Smooth muscle cell (in vitro differentiated cells): ENCODE results near the gene LRTM2. TPM values are rescaled to one million over a fixed set of nuclear protein-coding genes. Genes with fewer than 3 reads are reported as not detected.

Experiments
- DNase-seq: peaks from one replicate; lab custom pipeline; 2025; ENCODE audit not compliant: unreplicated experiment; lab: John Stamatoyannopoulos, UW
- H2AFZ ChIP-seq: fragments of 200-600 bp; sonication (generic); 2 replicates; pipeline ENCODE4 v1.6.0; 2016; ENCODE audit warnings: antibody characterized with exemption, low read depth, mild to moderate bottlenecking
- H3F3A ChIP-seq: fragments of 200-600 bp; sonication (generic); 2 replicates; pipeline ENCODE4 v1.6.0; 2017; ENCODE audit warnings: antibody characterized with exemption, low read depth
- H3K27ac ChIP-seq: fragments of 200-600 bp; sonication (generic); 2 replicates; pipeline ENCODE4 v1.5.1; 2016; ENCODE audit warnings: low read depth, mild to moderate bottlenecking
- H3K27me3 ChIP-seq: fragments of 200-600 bp; sonication (generic); 2 replicates; pipeline ENCODE4 v1.6.1; 2016; ENCODE audit warnings: low read depth, mild to moderate bottlenecking
- H3K36me3 ChIP-seq: fragments of 200-600 bp; sonication (generic); 2 replicates; pipeline ENCODE4 v1.5.1; 2016; ENCODE audit warnings: low read depth
- H3K4me1 ChIP-seq: fragments of 200-600 bp; sonication (generic); 2 replicates; pipeline ENCODE4 v1.5.1; 2016; ENCODE audit warnings: low read depth
- H3K4me2 ChIP-seq: fragments of 200-600 bp; sonication (generic); 2 replicates; pipeline ENCODE4 v1.6.0; 2016; ENCODE audit warnings: mild to moderate bottlenecking
- H3K4me3 ChIP-seq: fragments of 200-600 bp; sonication (generic); 2 replicates; pipeline ENCODE4 v1.5.1; 2016; ENCODE audit warnings: mild to moderate bottlenecking
- H3K79me2 ChIP-seq: fragments of 200-600 bp; sonication (generic); 2 replicates; pipeline ENCODE4 v1.6.0; 2016; ENCODE audit warnings: low read depth, mild to moderate bottlenecking
- H3K9ac ChIP-seq: fragments of 200-600 bp; sonication (generic); 2 replicates; pipeline ENCODE4 v1.6.0; 2016; ENCODE audit warnings: low read depth
- H3K9me3 ChIP-seq: fragments of 200-600 bp; sonication (generic); replicated peaks from 2 replicates; pipeline ENCODE4 v1.5.1; 2016; ENCODE audit warnings: low read depth
- H4K20me1 ChIP-seq: fragments of 200-600 bp; sonication (generic); 2 replicates; pipeline ENCODE4 v1.6.0; 2016; ENCODE audit warnings: low read depth
- CTCF ChIP-seq: fragments of 200-600 bp; sonication (generic); IDR thresholded peaks from 2 replicates; pipeline ENCODE4 v1.5.1; 2017; ENCODE audit warnings: borderline replicate concordance, mild to moderate bottlenecking, antibody characterized with exemption; ENCODE audit not compliant: insufficient read depth, poor library complexity, severe bottlenecking
- WGBS: methylation state at CpG from one replicate; pipeline ENCODE4 v1.1.7; 2016; ENCODE audit warnings: low lambda C conversion rate; 5-methylcytosine and 5-hydroxymethylcytosine counted together
- polyA plus RNA-seq: library from polyadenylated mRNA; unstranded; fragments of >200 nt; fragmentation: Nextera tagmentation; extraction: Ambion mirVana; gene quantifications from 2 replicates; pipeline ENCODE4 v1.2.1, GENCODE V29; 2016
- total RNA-seq: library from RNA; depleted of rRNA; stranded (reverse); fragments of >200 nt; gene quantifications from 2 replicates; pipeline ENCODE4 v1.2.3, GENCODE V29; 2014

LRTM2 gene
- total and polyA plus RNA-seq, 2 experiments from 2014 or later = not detected

- H3K9me3 ChIP-seq = no peaks in the 10 kb centered on the region
- 90% methylated on average over 6 of the region's 6 CpGs for WGBS
- H3K4me1 ChIP-seq = no peaks in the 10 kb centered on the region
- no peaks in the 10 kb centered on the region for H3K36me3 ChIP-seq
- no peaks in the 10 kb centered on the region for H3K79me2 ChIP-seq
- H4K20me1 ChIP-seq = peaks cover 14% of the 10 kb centered on the region
- H3K9ac ChIP-seq = no peak overlapping the region
- DNase-seq = no peak
- no peak overlapping the region for H2AFZ ChIP-seq
- no peak overlapping the region for H3K4me2 ChIP-seq
- H3K27me3 ChIP-seq = no peaks in the 10 kb centered on the region
- no peak for TF ChIP-seq CTCF
- H3K4me3 ChIP-seq = no peak overlapping the region
- no peaks in the 10 kb centered on the region for H3F3A ChIP-seq
- H3K27ac ChIP-seq = no peak overlapping the region
These were observed 28.0 kb upstream of the LRTM2 start for GRCh38 chr12:1792406-1792805.

- no peaks in the 10 kb centered on the region for H3K36me3 ChIP-seq
- no peak for TF ChIP-seq CTCF
These were observed 26.7 kb upstream of the LRTM2 start for GRCh38 chr12:1793426-1794210.

GRCh38 chr12:1794440-1795090 is 25.8 kb upstream of the LRTM2 start:
- Histone ChIP-seq H3K9ac (no peak overlapping the region), H3F3A (no peaks in the 10 kb centered on the region), H3K27ac (no peak overlapping the region), H2AFZ (no peak overlapping the region), H3K4me3 (no peak overlapping the region), H3K9me3 (no peaks in the 10 kb centered on the region), H3K4me2 (no peak overlapping the region), H3K36me3 (no peaks in the 10 kb centered on the region), H3K4me1 (no peaks in the 10 kb centered on the region), H4K20me1 (peaks cover 9% of the 10 kb centered on the region), H3K79me2 (no peaks in the 10 kb centered on the region), H3K27me3 (no peaks in the 10 kb centered on the region)
- WGBS = 89% methylated on average over 15 of the region's 15 CpGs
- TF ChIP-seq CTCF = no peak
- DNase-seq = no peak

More at GRCh38 chr12:1793426-1794210, 26.7 kb upstream of the LRTM2 start:
- Histone ChIP-seq H3K4me1 (no peaks in the 10 kb centered on the region), H3K4me3 (no peak overlapping the region), H3K9me3 (no peaks in the 10 kb centered on the region), H3K9ac (no peak overlapping the region), H3F3A (no peaks in the 10 kb centered on the region), H3K79me2 (no peaks in the 10 kb centered on the region), H2AFZ (no peak overlapping the region), H4K20me1 (peaks cover 9% of the 10 kb centered on the region), H3K27me3 (no peaks in the 10 kb centered on the region), H3K4me2 (no peak overlapping the region), H3K27ac (no peak overlapping the region)
- 98% methylated on average over 26 of the region's 26 CpGs for WGBS
- DNase-seq = no peak
